SU-DHL-6 (cell line): ENCODE data around the gene EXOC8.

Experiments
- H2AFZ ChIP-seq: fragments of 200-600 bp; sonication (generic); 2 replicates; pipeline ENCODE4 v1.6.1; 2014; ENCODE audit warnings: low read depth, mild to moderate bottlenecking, moderate library complexity, mixed read lengths, antibody characterized with exemption, low read length; ENCODE audit not compliant: severe bottlenecking
- H3F3A ChIP-seq: fragments of 200-600 bp; shearing (Covaris generic); 2 replicates; pipeline ENCODE4 v1.6.0; 2016; ENCODE audit warnings: antibody characterized with exemption, mild to moderate bottlenecking; ENCODE audit not compliant: insufficient read depth
- H3K27ac ChIP-seq: fragments of 200-600 bp; sonication (generic); 2 replicates; pipeline ENCODE4 v1.5.1; 2016; ENCODE audit warnings: low read depth, mild to moderate bottlenecking, low read length, moderate library complexity, mixed read lengths
- H3K27me3 ChIP-seq: fragments of 200-600 bp; sonication (generic), shearing (Covaris generic); 2 replicates; pipeline ENCODE4 v1.6.0; 2014; ENCODE audit warnings: mild to moderate bottlenecking, low read length
- H3K36me3 ChIP-seq: fragments of 200-600 bp; sonication (generic); 2 replicates; pipeline ENCODE4 v1.6.1; 2014; ENCODE audit warnings: mild to moderate bottlenecking, low read length, mixed read lengths
- H3K4me2 ChIP-seq: fragments of 300-600, 200-600 bp; shearing (Covaris generic), sonication (generic); 2 replicates; pipeline ENCODE4 v1.6.0; 2014; ENCODE audit warnings: low read length, low read depth, mild to moderate bottlenecking; ENCODE audit not compliant: poor library complexity, severe bottlenecking
- H3K4me3 ChIP-seq: fragments of 200-600 bp; sonication (generic); 2 replicates; pipeline ENCODE4 v1.5.1; 2014; ENCODE audit warnings: antibody characterized with exemption, low read length, mild to moderate bottlenecking, mixed read lengths; ENCODE audit not compliant: insufficient read depth, poor library complexity, severe bottlenecking
- H3K79me2 ChIP-seq: fragments of 200-600 bp; sonication (generic); 2 replicates; pipeline ENCODE4 v1.6.1; 2014; ENCODE audit warnings: mild to moderate bottlenecking, low read length, moderate library complexity; ENCODE audit not compliant: insufficient read depth
- H3K9ac ChIP-seq: fragments of 200-600 bp; sonication (generic); 2 replicates; pipeline ENCODE4 v1.7.0; 2014; ENCODE audit warnings: mild to moderate bottlenecking, low read length
- H3K9me2 ChIP-seq: fragments of 200-600 bp; sonication (generic); replicated peaks from 2 replicates; pipeline ENCODE4 v1.6.1; 2014; ENCODE audit warnings: low read length; ENCODE audit not compliant: insufficient read depth
- H3K9me3 ChIP-seq: fragments of 200-600 bp; sonication (generic); 2 replicates; pipeline ENCODE4 v1.6.1; 2014; ENCODE audit warnings: low read length, mixed read lengths; ENCODE audit not compliant: insufficient read depth
- H4K20me1 ChIP-seq: fragments of 200-600 bp; sonication (generic); 2 replicates; pipeline ENCODE4 v1.6.1; 2014; ENCODE audit warnings: low read depth, mild to moderate bottlenecking, antibody characterized with exemption, low read length, moderate library complexity, mixed read lengths
- EZH2phosphoT487 ChIP-seq: fragments of 200-600 bp; sonication (generic), shearing (Covaris generic); conservative IDR thresholded peaks from 2 replicates; pipeline ENCODE4 v1.6.1; 2018; ENCODE audit warnings: mild to moderate bottlenecking, antibody characterized with exemption, low read length, moderate library complexity, mixed read lengths
- TF ChIP-seq, protein P1 (sequence below): fragments of 200-600 bp; sonication (generic); IDR thresholded peaks from one replicate; pipeline ENCODE4 v1.5.1; 2017; ENCODE audit warnings: antibody characterized with exemption, mild to moderate bottlenecking, low read length, moderate library complexity; ENCODE audit not compliant: insufficient read depth, poor library complexity, severe bottlenecking

EXOC8 gene

DNA sequence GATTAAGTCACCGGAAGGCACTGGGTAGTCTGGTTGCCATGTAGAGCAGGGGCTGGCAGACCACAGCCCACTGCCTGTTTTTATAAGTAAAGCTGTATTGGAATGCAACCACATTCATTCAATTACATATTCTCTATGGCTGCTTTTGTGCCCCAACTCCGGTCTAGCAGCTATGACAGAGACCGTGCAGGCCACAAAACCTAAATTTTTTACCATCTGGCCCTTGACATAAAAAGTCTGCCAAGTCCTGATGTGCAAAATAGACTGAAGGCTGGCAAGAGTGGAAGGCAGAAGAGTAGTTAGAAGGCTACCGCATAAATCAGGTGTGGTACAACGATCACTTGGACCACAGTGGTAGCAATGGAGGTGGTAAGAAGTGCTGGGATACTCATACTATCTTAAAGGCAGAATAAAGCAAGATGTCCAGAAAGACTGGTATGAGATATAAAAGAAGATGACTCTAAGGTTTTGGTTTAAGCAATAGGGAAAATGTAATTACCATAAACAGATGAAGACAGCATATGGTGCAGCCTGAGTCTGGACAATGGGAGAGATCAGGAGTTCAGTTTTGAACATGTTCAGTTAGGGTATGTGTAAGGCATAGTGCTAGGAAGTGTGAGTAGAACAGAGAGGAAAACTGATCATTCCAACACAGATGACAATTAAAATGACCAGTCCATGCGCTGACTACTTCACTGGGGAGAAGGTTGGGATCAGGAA lies 47.2 kb upstream of the EXOC8 start:
- Histone ChIP-seq H3K79me2 (no peaks in the 10 kb centered on the region), H3K9ac (no peak overlapping the region), H3K27me3 (no peaks in the 10 kb centered on the region), H3K9me2 (no peaks in the 10 kb centered on the region), H3K9me3 (no peaks in the 10 kb centered on the region), H4K20me1 (peaks cover 10% of the 10 kb centered on the region; the same call in 1 of the 2 replicates), H3F3A (no peaks in the 10 kb centered on the region), H3K36me3 (no peaks in the 10 kb centered on the region), H2AFZ (no peak overlapping the region), H3K4me3 (no peak overlapping the region), H3K4me2 (no peak overlapping the region), H3K27ac (no peak overlapping the region)
- TF ChIP-seq, protein P1, sequence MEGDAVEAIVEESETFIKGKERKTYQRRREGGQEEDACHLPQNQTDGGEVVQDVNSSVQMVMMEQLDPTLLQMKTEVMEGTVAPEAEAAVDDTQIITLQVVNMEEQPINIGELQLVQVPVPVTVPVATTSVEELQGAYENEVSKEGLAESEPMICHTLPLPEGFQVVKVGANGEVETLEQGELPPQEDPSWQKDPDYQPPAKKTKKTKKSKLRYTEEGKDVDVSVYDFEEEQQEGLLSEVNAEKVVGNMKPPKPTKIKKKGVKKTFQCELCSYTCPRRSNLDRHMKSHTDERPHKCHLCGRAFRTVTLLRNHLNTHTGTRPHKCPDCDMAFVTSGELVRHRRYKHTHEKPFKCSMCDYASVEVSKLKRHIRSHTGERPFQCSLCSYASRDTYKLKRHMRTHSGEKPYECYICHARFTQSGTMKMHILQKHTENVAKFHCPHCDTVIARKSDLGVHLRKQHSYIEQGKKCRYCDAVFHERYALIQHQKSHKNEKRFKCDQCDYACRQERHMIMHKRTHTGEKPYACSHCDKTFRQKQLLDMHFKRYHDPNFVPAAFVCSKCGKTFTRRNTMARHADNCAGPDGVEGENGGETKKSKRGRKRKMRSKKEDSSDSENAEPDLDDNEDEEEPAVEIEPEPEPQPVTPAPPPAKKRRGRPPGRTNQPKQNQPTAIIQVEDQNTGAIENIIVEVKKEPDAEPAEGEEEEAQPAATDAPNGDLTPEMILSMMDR: no peak
- no peak for TF ChIP-seq EZH2phosphoT487

GRCh38 chr1:231383159-231383860 lies 45.7 kb upstream of the EXOC8 start:
- Histone ChIP-seq H4K20me1 (peaks cover 10% of the 10 kb centered on the region; the same call in 1 of the 2 replicates), H2AFZ (no peak overlapping the region), H3K4me3 (no peak overlapping the region), H3K9me3 (no peaks in the 10 kb centered on the region), H3K9me2 (no peaks in the 10 kb centered on the region), H3K9ac (no peak overlapping the region), H3F3A (no peaks in the 10 kb centered on the region), H3K36me3 (no peaks in the 10 kb centered on the region), H3K27ac (no peak overlapping the region), H3K79me2 (no peaks in the 10 kb centered on the region), H3K27me3 (no peaks in the 10 kb centered on the region), H3K4me2 (no peak overlapping the region)
- TF ChIP-seq, protein P1: no peak
- no peak for TF ChIP-seq EZH2phosphoT487

GRCh38 chr1:231382426-231382825 lies 44.8 kb upstream of the EXOC8 start:
- no peak overlapping the region for H3K4me3 ChIP-seq
- H3K27me3 ChIP-seq: no peaks in the 10 kb centered on the region
- H3F3A ChIP-seq: no peaks in the 10 kb centered on the region
- no peak overlapping the region for H3K9ac ChIP-seq
- H2AFZ ChIP-seq: no peak overlapping the region
- no peaks in the 10 kb centered on the region for H3K9me2 ChIP-seq
- no peaks in the 10 kb centered on the region for H3K79me2 ChIP-seq
- H3K9me3 ChIP-seq: no peaks in the 10 kb centered on the region
- H3K27ac ChIP-seq: no peak overlapping the region
- TF ChIP-seq, protein P1: no peak
- TF ChIP-seq EZH2phosphoT487: no peak
- no peak overlapping the region for H3K4me2 ChIP-seq
- H4K20me1 ChIP-seq: peaks cover 10% of the 10 kb centered on the region; the same call in 1 of the 2 replicates
- no peaks in the 10 kb centered on the region for H3K36me3 ChIP-seq
